H1 (cell line): ENCODE results near the gene ZPBP. TPM values are rescaled to one million over a fixed set of nuclear protein-coding genes. Genes with fewer than 3 reads are reported as not detected.

ENCODE experiments used
- EP300 ChIP-seq, 2 experiments: IDR thresholded peaks; 1 replicate in 1 of 2; 2 replicates in 1 of 2; pipeline ENCODE4 v1.6.1; 2011 to 2012; ENCODE audit warnings: low read depth in 2 of 2, low read length in 2 of 2, mild to moderate bottlenecking in 2 of 2, borderline replicate concordance in 1 of 2, inconsistent platforms in 1 of 2, moderate library complexity in 1 of 2
- EZH2 ChIP-seq: fragments of 200-600 bp; sonication (generic); IDR thresholded peaks from 2 replicates; pipeline ENCODE4 v1.7.1; 2012; ENCODE audit warnings: low read depth, mild to moderate bottlenecking, moderate library complexity, low read length, inconsistent platforms; ENCODE audit not compliant: severe bottlenecking
- HDAC6 ChIP-seq: IDR thresholded peaks from one replicate; pipeline ENCODE4 v1.7.1; 2012; ENCODE audit warnings: low read depth, mild to moderate bottlenecking, inconsistent platforms, low read length, moderate library complexity
- RAD21 ChIP-seq, 2 experiments: IDR thresholded peaks in 1 of 2; conservative IDR thresholded peaks in 1 of 2; 2 replicates each; pipeline ENCODE4 v1.6.1; 2011; ENCODE audit warnings: low read depth in 2 of 2, low read length in 2 of 2, improper control_type of control experiment in 1 of 2, inconsistent platforms in 1 of 2, mild to moderate bottlenecking in 1 of 2, moderate library complexity in 1 of 2
- TCF12 ChIP-seq: IDR thresholded peaks from 2 replicates; pipeline ENCODE4 v1.6.1; 2011; ENCODE audit warnings: low read depth, mild to moderate bottlenecking, low read length
- polyA plus RNA-seq, 7 experiments: library from polyadenylated mRNA; depleted of rRNA in 3 of 7; stranded (reverse) in 5 of 7; unstranded in 2 of 7; fragments of >200 nt in 5 of 7; fragments of 200-250 nt in 2 of 7; gene quantifications; 1 replicate in 5 of 7; 2 replicates in 1 of 7; 4 replicates in 1 of 7; pipeline versions ENCODE4 v1.2.1 to v1.2.3, GENCODE V29; 2011 to 2013; ENCODE audit warnings: missing spikeins in 2 of 7, mixed read lengths in 2 of 7
- total RNA-seq: library from RNA; stranded (reverse); fragmentation: NEBNext Ultra II Directional; extraction: Animal tissue kit (Norgen Biotek cat#: 25700); gene quantifications from 2 replicates; pipeline ENCODE4 v1.2.1, GENCODE V29; 2021

The ZPBP gene
- total and polyA plus RNA-seq, 2 of the 8 experiments (the other 6 are each of a cell fraction or from before 2014, with no cell fraction given), result not detected

DNA sequence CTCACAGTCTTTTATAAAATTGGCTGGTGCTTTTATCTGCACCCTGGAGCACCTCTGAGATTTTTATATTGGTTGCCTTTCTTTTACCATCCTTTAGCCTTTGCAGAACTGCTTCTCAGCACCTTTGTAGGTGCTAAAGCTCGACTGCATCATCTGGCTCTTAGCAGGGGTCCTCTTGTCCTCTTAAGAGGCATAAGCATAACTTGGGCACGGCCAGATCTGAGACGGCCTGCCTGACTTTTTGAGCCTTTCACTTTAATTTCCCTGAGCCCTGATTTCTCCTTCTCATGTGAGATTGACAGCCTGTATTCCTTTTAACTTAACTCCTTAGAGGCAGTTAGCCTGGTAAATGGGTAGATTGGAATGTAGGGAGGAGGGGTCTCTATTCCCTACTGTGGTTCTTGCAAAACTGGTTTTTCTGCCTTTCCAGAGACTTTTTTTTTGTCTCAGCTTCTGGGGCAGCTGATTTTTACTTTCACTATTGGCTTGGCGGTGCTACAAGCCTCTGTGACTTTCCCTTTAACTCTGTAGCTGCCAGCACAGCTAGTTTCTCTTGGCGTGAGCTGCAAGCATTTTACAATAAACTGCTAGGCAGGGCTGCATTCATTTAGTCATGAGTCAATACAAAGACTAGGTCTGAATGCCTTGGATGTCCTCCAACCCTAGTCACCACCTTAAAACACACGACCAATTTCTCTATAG is 24.0 kb downstream of the ZPBP start (continued):
- no peak for TF ChIP-seq HDAC6
- no peak for TF ChIP-seq EZH2
- peak; percentile 72; the same call in 1 of the 2 replicates for TF ChIP-seq TCF12
- peak in 1 of 2 experiments; percentile 11; a peak in 2 of 4 replicates for TF ChIP-seq RAD21 (IDR thresholded peaks at IDR 0.05 in 1 of 2, conservative IDR thresholded peaks at IDR 0.05 in 1 of 2; ENCODE audit: low read depth in 2 of 2, low read length in 2 of 2)
- peak in 1 of 2 experiments; percentile 91; a peak in 1 of 3 replicates for TF ChIP-seq EP300 (IDR thresholded peaks at IDR 0.05; ENCODE audit: borderline replicate concordance in 1 of 2, low read depth in 2 of 2, low read length in 2 of 2)
